HT-29 (cell line): ENCODE data around the gene SERINC5. TPM values are rescaled to one million over a fixed set of nuclear protein-coding genes. Genes with fewer than 3 reads are reported as not detected.
"Not testable (repeated sequence)": the region's sequence is repeated elsewhere in the genome, so short reads cannot be mapped to it uniquely, and the experiment has no call there.

Experiments
- DNase-seq: peaks from one replicate; pipeline ENCODE4 v3.0.0-alpha.2; 2015; ENCODE audit warnings: low spot score
- total RNA-seq: library from RNA; depleted of rRNA; stranded (reverse); fragments of >200 nt; shearing (Covaris generic); gene quantifications from 2 replicates; pipeline ENCODE4 v1.2.3, GENCODE V29; 2014

SERINC5 gene
- total RNA-seq, 1 experiment from 2014 or later: 47.2 TPM

- DNase-seq: no peak
These were observed 116.3 kb downstream of the SERINC5 start for GRCh38 chr5:80139466-80139972.

GRCh38 chr5:80138486-80138885, 117.4 kb downstream of the SERINC5 start:
- no peak for DNase-seq

- not testable (repeated sequence) for DNase-seq
These were observed 119.0 kb downstream of the SERINC5 start for GRCh38 chr5:80136798-80137197.

GRCh38 chr5:80134876-80135275, 121.0 kb downstream of the SERINC5 start:
- DNase-seq: no peak

- DNase-seq: no peak
These were observed 126.7 kb downstream of the SERINC5 start for GRCh38 chr5:80129146-80129545.

- no peak for DNase-seq
These were observed 127.7 kb downstream of the SERINC5 start for GRCh38 chr5:80128141-80128540.

GRCh38 chr5:80127116-80127552, 128.7 kb downstream of the SERINC5 start:
- no peak for DNase-seq

GRCh38 chr5:80125962-80126480, 129.8 kb downstream of the SERINC5 start:
- no peak for DNase-seq

GRCh38 chr5:80125022-80125961, 130.6 kb downstream of the SERINC5 start:
- DNase-seq: no peak

- DNase-seq: no peak
These were observed 131.5 kb downstream of the SERINC5 start for GRCh38 chr5:80124121-80124918.

- DNase-seq: no peak
These were observed 133.3 kb downstream of the SERINC5 start for GRCh38 chr5:80122579-80122978.

- no peak for DNase-seq
These were observed 136.5 kb downstream of the SERINC5 start for GRCh38 chr5:80119372-80119771.

GRCh38 chr5:80117446-80117845, 138.4 kb downstream of the SERINC5 start:
- no peak for DNase-seq

- DNase-seq: no peak
These were observed 139.4 kb downstream of the SERINC5 start for GRCh38 chr5:80116465-80116864.

GRCh38 chr5:80116000-80116399, 139.8 kb downstream of the SERINC5 start:
- DNase-seq: no peak

- peak; percentile 52 for DNase-seq
These were observed 141.0 kb downstream of the SERINC5 start for GRCh38 chr5:80114860-80115259.

GRCh38 chr5:80111376-80111990, 144.4 kb downstream of the SERINC5 start:
- not testable (repeated sequence) for DNase-seq

- DNase-seq: no peak
These were observed 146.0 kb downstream of the SERINC5 start for GRCh38 chr5:80109646-80110478.

GRCh38 chr5:80106916-80107315, 148.9 kb downstream of the SERINC5 start:
- no peak for DNase-seq

- DNase-seq: no peak
These were observed 150.0 kb downstream of the SERINC5 start for GRCh38 chr5:80105698-80106439.
